ENCODE data around the gene HCK.
A peak's percentile ranks its signal among the peaks of the same experiment; 100 is the strongest.

HCK gene

DNA sequence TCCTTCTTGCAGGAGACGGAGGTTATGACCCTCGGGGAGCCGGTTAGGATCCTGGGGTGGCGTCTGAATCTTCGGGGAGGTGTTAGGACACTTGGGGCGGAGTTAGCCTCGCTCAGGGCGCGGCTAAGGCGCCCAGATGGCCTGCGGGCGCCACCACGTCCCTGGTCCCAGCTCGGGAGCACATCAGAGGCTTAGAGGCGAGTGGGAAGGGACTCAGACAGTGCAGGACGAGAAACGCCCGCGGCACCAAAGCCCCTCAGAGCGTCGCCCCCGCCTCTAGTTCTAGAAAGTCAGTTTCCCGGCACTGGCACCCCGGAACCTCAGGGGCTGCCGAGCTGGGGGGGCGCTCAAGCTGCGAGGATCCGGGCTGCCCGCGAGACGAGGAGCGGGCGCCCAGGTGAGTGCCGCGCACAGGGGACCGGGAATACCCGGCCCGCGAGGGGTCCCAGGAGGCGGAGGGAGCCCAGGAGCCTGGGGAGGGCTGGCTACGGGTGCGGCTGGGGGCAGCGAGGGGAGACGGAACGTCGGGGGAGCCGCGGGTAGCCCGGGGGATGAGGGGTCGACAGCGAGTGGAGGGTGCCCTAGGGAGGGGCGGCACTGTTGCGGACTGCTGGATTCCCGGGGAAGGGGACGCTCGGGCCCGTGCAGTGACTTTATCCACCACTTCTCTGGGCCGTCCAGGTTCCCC, at the start of gene HCK:
Gene HCK, plus strand, starts transcription at position 153 of the 688 bp plus-strand sequence.
- TF ChIP-seq, protein P1, sequence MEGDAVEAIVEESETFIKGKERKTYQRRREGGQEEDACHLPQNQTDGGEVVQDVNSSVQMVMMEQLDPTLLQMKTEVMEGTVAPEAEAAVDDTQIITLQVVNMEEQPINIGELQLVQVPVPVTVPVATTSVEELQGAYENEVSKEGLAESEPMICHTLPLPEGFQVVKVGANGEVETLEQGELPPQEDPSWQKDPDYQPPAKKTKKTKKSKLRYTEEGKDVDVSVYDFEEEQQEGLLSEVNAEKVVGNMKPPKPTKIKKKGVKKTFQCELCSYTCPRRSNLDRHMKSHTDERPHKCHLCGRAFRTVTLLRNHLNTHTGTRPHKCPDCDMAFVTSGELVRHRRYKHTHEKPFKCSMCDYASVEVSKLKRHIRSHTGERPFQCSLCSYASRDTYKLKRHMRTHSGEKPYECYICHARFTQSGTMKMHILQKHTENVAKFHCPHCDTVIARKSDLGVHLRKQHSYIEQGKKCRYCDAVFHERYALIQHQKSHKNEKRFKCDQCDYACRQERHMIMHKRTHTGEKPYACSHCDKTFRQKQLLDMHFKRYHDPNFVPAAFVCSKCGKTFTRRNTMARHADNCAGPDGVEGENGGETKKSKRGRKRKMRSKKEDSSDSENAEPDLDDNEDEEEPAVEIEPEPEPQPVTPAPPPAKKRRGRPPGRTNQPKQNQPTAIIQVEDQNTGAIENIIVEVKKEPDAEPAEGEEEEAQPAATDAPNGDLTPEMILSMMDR (conservative IDR thresholded peaks at IDR 0.05; ENCODE audit: control insufficient read depth, insufficient read depth, low read depth, low read length): no peak
- no peak for DNase-seq (ENCODE audit: low read depth)
- H3K4me3 ChIP-seq (ENCODE audit: control insufficient read depth, low read depth, low read length): no peak within 1 kb of the TSS

DNA sequence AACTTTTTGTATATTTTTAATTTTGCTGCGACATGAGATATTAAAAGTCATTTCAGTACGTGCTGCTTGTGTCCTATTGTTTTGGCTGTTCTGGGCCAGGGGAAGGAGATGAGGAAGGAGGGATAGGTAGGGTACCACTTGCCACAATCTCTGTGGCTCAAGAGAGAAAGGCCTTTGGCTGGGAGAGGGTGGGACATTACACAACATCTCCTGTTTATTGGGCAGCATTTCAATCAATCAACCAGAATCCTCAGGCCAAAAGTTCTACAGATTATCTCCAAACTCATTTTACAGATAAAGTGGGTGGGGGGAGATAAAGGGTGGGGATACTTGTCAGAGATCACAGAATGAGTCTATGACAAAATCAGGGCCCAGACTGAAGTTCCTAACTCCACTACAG, 48.7 kb upstream of the HCK start:
- no peak overlapping the region for H3K4me3 ChIP-seq (ENCODE audit: control insufficient read depth, low read depth, low read length)
- no peak for DNase-seq (ENCODE audit: low read depth)
- TF ChIP-seq, protein P1 (conservative IDR thresholded peaks at IDR 0.05; ENCODE audit: control insufficient read depth, insufficient read depth, low read depth, low read length): no peak

DNA sequence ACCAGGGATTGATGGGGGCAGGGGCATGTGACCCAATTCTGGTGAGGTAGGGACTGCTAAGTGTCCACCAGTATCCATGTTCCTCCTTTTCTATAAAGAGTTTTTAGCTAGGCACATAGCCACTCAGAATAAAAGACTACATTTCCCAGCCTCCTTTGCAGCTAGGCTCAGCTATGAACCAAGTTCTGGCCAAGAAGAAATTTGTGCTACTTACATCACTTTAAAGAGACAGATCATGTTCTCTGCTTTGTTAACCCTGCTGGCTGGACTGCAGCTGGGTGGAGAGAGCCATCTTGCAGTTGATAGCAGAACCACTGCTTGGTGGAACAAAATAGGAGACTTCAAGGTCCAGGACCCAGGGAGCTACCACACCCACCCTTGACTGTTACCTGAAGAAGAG, 47.1 kb upstream of the HCK start:
- peak; percentile 32 for DNase-seq (ENCODE audit: low read depth)
- no peak overlapping the region for H3K4me3 ChIP-seq (ENCODE audit: control insufficient read depth, low read depth, low read length)

GRCh38 chr20:32006053-32006452, 46.0 kb upstream of the HCK start:
- no peak for DNase-seq (ENCODE audit: low read depth)
- no peak overlapping the region for H3K4me3 ChIP-seq (ENCODE audit: control insufficient read depth, low read depth, low read length)
- TF ChIP-seq, protein P1 (conservative IDR thresholded peaks at IDR 0.05; ENCODE audit: control insufficient read depth, insufficient read depth, low read depth, low read length): no peak

More for the DNA sequence above, 47.1 kb upstream of the HCK start:
- TF ChIP-seq, protein P1 (conservative IDR thresholded peaks at IDR 0.05; ENCODE audit: control insufficient read depth, insufficient read depth, low read depth, low read length): no peak

DNA sequence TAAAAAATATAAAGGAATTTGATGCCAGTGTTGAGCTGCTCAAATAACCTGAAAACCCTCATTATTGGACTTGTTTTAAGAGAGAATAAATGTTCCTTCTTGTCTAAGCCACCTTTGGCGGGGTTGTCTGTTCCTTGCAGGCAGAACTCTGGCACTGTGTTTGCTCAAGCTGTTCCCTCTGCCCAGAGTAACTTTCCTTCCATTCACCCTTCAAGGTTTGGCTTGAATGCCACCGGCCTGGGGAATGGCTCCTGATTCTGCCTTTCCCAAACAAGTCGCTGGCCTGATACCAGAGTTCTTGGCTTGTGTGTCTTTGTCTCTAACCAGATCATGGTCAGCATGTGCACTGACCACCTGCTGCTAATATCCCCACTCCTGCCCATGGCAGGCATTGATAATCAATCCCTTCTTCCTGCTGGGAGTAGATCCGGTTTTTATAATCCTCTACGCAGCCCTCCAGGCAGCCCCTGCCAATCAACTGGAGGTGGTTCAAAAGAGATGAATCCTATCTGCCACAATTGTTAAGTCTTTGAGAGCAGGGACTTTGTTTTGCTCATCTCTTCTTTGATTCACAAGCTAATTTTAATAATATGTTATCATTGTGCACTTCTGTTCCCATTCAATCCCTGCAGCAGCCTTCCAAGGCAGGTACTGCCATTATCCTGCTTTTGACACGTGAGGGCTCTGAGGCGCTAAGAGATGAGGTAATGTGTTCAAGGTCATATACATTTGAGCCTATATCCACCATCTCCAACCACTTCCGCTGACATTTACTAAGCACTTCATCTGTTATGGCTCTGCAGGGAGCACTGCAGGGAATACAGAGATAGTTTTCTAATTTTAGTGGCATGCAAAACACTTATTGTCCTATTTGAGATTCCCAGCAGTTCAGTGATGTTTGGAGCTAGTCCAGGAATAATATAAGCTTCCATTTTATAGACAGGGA, 44.9 kb upstream of the HCK start:
- TF ChIP-seq, protein P1 (conservative IDR thresholded peaks at IDR 0.05; ENCODE audit: control insufficient read depth, insufficient read depth, low read depth, low read length): no peak
- DNase-seq (ENCODE audit: low read depth): no peak
- H3K4me3 ChIP-seq (ENCODE audit: control insufficient read depth, low read depth, low read length): no peak overlapping the region

DNA sequence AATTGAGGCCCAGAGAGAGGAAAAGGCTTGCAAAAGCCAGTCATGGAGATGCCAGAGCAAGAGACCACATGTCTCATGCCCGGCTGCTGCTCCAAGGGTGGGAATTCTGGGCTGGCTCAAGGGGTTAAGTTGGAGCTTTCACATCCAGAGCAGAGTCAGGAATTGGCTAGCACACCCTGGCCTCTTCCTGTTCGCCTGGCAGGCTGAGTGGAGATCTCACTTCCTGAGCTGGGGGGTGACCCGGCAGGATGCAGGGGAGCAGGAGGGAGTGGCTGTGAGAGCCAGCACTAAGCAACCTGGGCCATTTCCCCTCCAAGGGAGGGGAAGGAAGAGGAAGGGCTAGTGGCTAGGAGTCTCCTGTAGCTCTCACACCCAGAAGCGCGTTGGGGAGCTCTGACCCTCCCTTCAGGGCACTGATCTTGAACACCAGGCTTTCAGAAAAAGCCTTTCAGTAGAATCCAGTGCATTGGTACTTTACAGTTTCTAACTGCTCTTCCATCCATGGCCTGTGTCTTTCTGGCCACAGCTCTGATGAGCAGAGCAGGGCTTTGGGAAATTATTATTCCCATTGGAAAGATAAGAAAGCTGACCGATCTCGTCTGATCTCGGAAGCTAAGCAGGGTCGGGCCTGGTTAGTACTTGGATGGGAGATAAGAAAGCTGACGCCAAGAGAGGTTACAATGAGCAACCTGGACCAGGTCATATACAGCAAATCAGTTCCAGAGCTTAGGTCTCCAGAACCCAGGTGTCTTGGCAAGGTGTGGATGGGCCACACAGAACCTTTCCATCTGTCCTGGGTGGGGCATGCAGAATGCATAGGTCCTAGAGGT, 44.0 kb upstream of the HCK start:
- TF ChIP-seq, protein P1 (conservative IDR thresholded peaks at IDR 0.05; ENCODE audit: control insufficient read depth, insufficient read depth, low read depth, low read length): no peak
- DNase-seq (ENCODE audit: low read depth): no peak
- H3K4me3 ChIP-seq (ENCODE audit: control insufficient read depth, low read depth, low read length): no peak overlapping the region
